Measurements from ENCODE around the gene SPATA2. TPM values are rescaled to one million over a fixed set of nuclear protein-coding genes. Genes with fewer than 3 reads are reported as not detected.

Gene SPATA2, protein sequence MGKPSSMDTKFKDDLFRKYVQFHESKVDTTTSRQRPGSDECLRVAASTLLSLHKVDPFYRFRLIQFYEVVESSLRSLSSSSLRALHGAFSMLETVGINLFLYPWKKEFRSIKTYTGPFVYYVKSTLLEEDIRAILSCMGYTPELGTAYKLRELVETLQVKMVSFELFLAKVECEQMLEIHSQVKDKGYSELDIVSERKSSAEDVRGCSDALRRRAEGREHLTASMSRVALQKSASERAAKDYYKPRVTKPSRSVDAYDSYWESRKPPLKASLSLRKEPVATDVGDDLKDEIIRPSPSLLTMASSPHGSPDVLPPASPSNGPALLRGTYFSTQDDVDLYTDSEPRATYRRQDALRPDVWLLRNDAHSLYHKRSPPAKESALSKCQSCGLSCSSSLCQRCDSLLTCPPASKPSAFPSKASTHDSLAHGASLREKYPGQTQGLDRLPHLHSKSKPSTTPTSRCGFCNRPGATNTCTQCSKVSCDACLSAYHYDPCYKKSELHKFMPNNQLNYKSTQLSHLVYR
- total RNA-seq: 2.8 and 3.6 TPM in 2 replicates

DNA sequence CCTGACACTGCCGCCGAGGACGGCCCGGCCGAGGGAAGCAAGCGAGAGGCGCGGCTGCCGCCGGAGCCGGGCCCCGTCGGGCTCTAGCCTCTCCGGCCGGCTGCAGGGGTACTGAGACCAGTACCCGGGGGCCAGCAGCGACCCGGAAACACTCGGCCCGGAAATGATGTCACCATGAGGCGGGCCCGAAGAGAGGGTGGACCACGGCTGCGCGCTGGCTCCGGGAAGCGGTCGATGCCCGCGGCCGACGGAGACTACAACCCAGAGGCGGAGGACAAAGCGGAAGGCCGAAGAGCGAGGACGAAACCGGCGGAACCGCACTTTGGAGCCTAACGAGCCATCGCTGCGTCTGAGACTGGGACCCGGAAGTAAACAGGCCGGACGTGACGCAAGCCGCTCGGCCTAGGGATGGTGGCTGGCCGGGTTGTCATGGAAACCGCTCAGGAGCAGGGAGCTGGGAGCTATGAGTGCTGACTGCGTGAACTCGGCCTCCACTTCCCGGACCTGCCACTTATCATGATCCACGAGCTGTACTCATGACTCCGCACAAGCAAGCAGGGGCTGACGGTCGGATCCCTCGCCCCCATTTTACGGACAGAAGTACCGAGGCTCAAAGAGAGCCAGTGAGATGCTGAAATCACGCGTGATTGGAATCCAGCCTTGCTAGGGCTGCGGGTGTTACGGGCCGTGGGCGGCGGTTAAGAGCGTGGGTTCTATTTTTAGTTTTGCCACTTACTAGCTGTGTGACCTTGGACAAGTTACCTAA, at the start of gene SPATA2:
TSS of gene SPATA2 (minus strand) at position 150 of the 766 bp plus-strand sequence. CDS start 7,039 bp downstream, outside the sequence.

DNA sequence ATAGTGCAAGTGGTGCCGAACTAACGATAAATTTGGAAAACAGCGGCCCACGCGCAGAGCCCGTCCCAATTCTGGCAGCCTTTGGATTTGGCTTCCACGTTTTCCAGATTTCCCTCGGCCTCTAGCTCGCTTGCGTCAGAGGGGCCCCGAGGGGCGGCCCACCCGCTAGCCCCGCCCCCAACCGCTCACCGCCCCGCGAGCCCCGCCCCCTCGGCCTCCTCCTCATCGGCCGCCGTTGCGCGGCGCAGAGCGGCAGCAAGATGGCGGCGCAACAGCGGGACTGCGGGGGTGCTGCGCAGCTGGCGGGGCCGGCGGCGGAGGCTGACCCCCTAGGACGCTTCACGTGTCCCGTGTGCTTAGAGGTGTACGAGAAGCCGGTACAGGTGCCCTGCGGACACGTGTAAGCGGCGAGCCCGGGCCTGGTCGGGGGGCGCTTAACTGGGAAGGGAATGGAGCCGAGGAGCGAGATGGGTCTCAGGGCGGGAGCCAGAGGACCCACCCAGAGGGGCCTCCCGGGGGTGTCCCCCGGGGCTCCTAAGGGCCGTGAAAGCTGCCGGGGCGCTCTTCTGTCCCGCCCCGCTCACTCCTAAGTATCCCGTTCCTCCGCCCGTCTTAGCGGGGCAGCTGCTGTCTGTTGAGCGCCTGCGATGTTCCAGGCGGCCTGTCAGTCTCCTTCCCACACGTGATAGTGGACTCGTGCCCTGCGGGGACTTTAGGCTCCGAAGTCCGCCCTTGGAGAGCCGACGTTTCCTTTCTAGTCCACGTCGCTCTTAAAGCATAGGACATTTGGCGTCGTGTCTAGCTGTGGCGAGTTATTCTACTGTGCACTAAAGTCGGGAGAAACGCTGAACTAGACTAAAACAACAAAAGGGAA, 21.1 kb upstream of the SPATA2 start, which contains the start of gene RNF114:
TSS of gene RNF114 (plus strand) at position 245 of the 874 bp plus-strand sequence. CDS start at position 261, 16 bp downstream.

Other genes starting within 250 kb of the SPATA2 start
- gene B4GALT5, start 201.7 kb downstream of the SPATA2 start, total RNA-seq: 19.1 and 34.2 TPM in 2 replicates
- 10.0 and 12.5 TPM in 2 replicates for gene SLC9A8, start 102.7 kb downstream of the SPATA2 start, total RNA-seq
- gene RNF114, start 20.9 kb upstream of the SPATA2 start, total RNA-seq: 49.0 and 53.2 TPM in 2 replicates
- gene SNAI1, start 67.5 kb upstream of the SPATA2 start, total RNA-seq: 1.4 and 2.3 TPM in 2 replicates
- 43.2 and 46.7 TPM in 2 replicates for gene UBE2V1, start 197.6 kb upstream of the SPATA2 start, total RNA-seq
- 23.8 and 26.6 TPM in 2 replicates for gene PEDS1, start 238.2 kb upstream of the SPATA2 start, total RNA-seq

Measured in smooth muscle cell of the pulmonary artery (primary cell).